Measurements from ENCODE around the gene TRAF6.

DNA sequence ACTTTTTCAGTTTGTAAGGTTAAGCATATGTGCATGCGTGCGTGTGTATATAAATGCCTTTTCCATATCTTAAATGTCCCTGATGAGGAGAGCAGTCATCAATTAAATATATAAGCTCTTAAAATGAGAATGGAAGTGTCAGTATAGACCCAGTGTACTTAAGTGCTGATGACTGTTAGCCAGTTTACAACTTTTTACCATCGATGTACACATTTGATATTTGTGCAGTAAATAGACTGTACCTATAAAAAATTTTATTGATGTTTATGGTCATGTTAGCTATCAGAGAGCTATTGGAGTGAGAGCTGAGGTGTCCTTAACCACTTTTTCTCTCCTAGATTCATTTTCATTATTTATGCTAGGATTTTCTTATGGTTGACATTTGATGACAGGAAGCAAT, 45.4 kb downstream of the TRAF6 start:
- TF ChIP-seq, protein P1, sequence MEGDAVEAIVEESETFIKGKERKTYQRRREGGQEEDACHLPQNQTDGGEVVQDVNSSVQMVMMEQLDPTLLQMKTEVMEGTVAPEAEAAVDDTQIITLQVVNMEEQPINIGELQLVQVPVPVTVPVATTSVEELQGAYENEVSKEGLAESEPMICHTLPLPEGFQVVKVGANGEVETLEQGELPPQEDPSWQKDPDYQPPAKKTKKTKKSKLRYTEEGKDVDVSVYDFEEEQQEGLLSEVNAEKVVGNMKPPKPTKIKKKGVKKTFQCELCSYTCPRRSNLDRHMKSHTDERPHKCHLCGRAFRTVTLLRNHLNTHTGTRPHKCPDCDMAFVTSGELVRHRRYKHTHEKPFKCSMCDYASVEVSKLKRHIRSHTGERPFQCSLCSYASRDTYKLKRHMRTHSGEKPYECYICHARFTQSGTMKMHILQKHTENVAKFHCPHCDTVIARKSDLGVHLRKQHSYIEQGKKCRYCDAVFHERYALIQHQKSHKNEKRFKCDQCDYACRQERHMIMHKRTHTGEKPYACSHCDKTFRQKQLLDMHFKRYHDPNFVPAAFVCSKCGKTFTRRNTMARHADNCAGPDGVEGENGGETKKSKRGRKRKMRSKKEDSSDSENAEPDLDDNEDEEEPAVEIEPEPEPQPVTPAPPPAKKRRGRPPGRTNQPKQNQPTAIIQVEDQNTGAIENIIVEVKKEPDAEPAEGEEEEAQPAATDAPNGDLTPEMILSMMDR (conservative IDR thresholded peaks at IDR 0.05 in 1 of 2, IDR thresholded peaks at IDR 0.05 in 1 of 2; ENCODE audit: extremely low read depth in 1 of 2, insufficient read depth in 1 of 2, low read depth in 1 of 2, low read length in 2 of 2), result no peak
- no peak for TF ChIP-seq EZH2 (IDR thresholded peaks at IDR 0.05; ENCODE audit: borderline replicate concordance, low read length)
